DND-41 (cell line): ENCODE data around the gene MAML3.

Source experiments
- EZH2 ChIP-seq: IDR thresholded peaks from 3 replicates; pipeline ENCODE4 v1.6.1; 2012; ENCODE audit warnings: borderline replicate concordance, low read depth, mild to moderate bottlenecking, moderate library complexity, low read length, inconsistent platforms; ENCODE audit not compliant: severe bottlenecking
- TF ChIP-seq, protein P1 (sequence below): IDR thresholded peaks from 2 replicates; pipeline ENCODE4 v1.5.1; 2012; ENCODE audit warnings: borderline replicate concordance, low read length, moderate library complexity, mild to moderate bottlenecking; ENCODE audit not compliant: poor library complexity, severe bottlenecking; ENCODE audit errors: extremely low read depth

DNA sequence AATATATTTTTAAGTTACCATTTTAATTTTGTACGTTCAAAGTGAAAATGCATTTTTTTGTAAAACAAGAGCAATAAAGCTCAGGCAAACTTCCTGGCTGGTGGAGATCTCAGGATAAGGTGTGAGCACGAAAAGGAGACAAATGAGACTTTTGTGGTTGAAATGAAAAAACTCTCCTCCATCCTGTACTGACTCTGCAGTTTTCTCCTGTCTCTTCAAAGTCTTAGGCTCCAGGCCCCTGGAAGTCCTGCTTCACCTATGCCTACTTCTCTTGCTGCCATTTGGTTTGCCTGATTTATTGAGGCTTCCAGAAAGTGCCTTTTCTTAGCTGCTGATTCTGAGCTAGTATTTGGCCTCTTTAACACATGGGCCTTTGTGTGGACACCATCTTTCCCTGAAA, 77.7 kb downstream of the MAML3 start:
- TF ChIP-seq, protein P1, sequence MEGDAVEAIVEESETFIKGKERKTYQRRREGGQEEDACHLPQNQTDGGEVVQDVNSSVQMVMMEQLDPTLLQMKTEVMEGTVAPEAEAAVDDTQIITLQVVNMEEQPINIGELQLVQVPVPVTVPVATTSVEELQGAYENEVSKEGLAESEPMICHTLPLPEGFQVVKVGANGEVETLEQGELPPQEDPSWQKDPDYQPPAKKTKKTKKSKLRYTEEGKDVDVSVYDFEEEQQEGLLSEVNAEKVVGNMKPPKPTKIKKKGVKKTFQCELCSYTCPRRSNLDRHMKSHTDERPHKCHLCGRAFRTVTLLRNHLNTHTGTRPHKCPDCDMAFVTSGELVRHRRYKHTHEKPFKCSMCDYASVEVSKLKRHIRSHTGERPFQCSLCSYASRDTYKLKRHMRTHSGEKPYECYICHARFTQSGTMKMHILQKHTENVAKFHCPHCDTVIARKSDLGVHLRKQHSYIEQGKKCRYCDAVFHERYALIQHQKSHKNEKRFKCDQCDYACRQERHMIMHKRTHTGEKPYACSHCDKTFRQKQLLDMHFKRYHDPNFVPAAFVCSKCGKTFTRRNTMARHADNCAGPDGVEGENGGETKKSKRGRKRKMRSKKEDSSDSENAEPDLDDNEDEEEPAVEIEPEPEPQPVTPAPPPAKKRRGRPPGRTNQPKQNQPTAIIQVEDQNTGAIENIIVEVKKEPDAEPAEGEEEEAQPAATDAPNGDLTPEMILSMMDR, result no peak
- no peak for TF ChIP-seq EZH2
